ENCODE measurements around the gene NAA38.

DNA sequence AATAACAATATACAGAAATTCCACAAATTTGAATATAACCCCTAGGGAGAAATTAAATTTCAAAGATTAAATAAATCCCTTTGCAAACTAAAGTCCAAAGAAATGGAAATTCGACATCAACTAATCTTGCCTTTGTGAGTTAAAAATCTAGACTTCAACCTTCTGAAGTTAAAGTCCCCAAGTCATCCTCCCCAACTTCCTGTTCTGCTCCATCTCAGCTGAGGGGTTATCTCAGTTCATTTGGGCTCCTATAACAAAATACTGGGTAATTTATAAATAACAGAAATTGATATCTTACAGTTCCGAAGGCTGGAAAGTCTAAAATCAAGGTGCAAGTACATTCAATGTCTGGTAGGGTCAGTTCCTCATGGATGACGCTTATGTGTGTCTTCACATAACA lies 46.1 kb downstream of the NAA38 start:
- TF ChIP-seq CTCF (conservative IDR thresholded peaks at IDR 0.05 in 1 of 2, IDR thresholded peaks at IDR 0.05 in 1 of 2; ENCODE audit: extremely low read depth in 1 of 2, insufficient read depth in 1 of 2, low read depth in 1 of 2, low read length in 2 of 2), result no peak
- no peak for TF ChIP-seq EZH2 (IDR thresholded peaks at IDR 0.05; ENCODE audit: borderline replicate concordance, low read length)
